IMR-90 (cell line): ENCODE results near the gene SDK1.

Source experiments
- BHLHE40 ChIP-seq: fragments of 150-350 bp; IDR thresholded peaks from 2 replicates; pipeline ENCODE4 v1.6.1; 2016; ENCODE audit warnings: mild to moderate bottlenecking, low read depth, low read length
- CEBPB ChIP-seq: IDR thresholded peaks from 2 replicates; pipeline ENCODE4 v1.6.1; 2012; ENCODE audit warnings: low read depth, low read length, improper control_type of control experiment
- CHD1 ChIP-seq: IDR thresholded peaks from 2 replicates; pipeline ENCODE4 v1.6.1; 2012; ENCODE audit warnings: low read depth, low read length, improper control_type of control experiment
- CTCF ChIP-seq: conservative IDR thresholded peaks from 2 replicates; pipeline ENCODE4 v1.5.1; 2012; ENCODE audit warnings: mild to moderate bottlenecking, low read depth, low read length, improper control_type of control experiment
- ELK1 ChIP-seq: fragments of 150-350 bp; IDR thresholded peaks from 2 replicates; pipeline ENCODE4 v1.6.1; 2016; ENCODE audit warnings: low read depth, mild to moderate bottlenecking, low read length, moderate library complexity, borderline replicate concordance
- FOS ChIP-seq: fragments of 150-350 bp; IDR thresholded peaks from 2 replicates; pipeline ENCODE4 v1.6.1; 2016; ENCODE audit warnings: low read depth, low read length
- MAFK ChIP-seq: IDR thresholded peaks from 2 replicates; pipeline ENCODE4 v1.6.1; 2012; ENCODE audit warnings: low read depth, low read length, improper control_type of control experiment
- MXI1 ChIP-seq: IDR thresholded peaks from 2 replicates; pipeline ENCODE4 v1.6.1; 2012; ENCODE audit warnings: low read depth, mild to moderate bottlenecking, low read length, moderate library complexity, borderline replicate concordance
- POLR2A ChIP-seq: IDR thresholded peaks from 2 replicates; pipeline ENCODE4 v1.6.1; 2012; ENCODE audit warnings: mild to moderate bottlenecking, low read depth, low read length
- RAD21 ChIP-seq: IDR thresholded peaks from 2 replicates; pipeline ENCODE4 v1.6.1; 2012; ENCODE audit warnings: low read length, improper control_type of control experiment
- RCOR1 ChIP-seq: IDR thresholded peaks from 2 replicates; pipeline ENCODE4 v1.6.1; 2012; ENCODE audit warnings: mild to moderate bottlenecking, low read length, improper control_type of control experiment; ENCODE audit not compliant: insufficient replicate concordance
- RFX5 ChIP-seq: IDR thresholded peaks from 2 replicates; pipeline ENCODE4 v1.8.0; 2012; ENCODE audit warnings: low read depth, mild to moderate bottlenecking, low read length, moderate library complexity
- SMC3 ChIP-seq: fragments of 150-350 bp; IDR thresholded peaks from 2 replicates; pipeline ENCODE4 v1.6.1; 2016; ENCODE audit warnings: low read depth, mild to moderate bottlenecking, antibody characterized with exemption, low read length, moderate library complexity
- USF2 ChIP-seq: fragments of 150-350 bp; IDR thresholded peaks from 2 replicates; pipeline ENCODE4 v1.6.1; 2017; ENCODE audit warnings: mild to moderate bottlenecking, antibody characterized with exemption, low read length, low read depth

- TF ChIP-seq CTCF: no peak
- TF ChIP-seq RFX5: no peak
- no peak for TF ChIP-seq MXI1
- no peak for TF ChIP-seq POLR2A
- TF ChIP-seq FOS: no peak
- TF ChIP-seq CEBPB: no peak
- TF ChIP-seq RAD21: no peak
- no peak for TF ChIP-seq SMC3
- no peak for TF ChIP-seq MAFK
- no peak for TF ChIP-seq ELK1
- TF ChIP-seq USF2: no peak
- TF ChIP-seq RCOR1: no peak
- no peak for TF ChIP-seq BHLHE40
- TF ChIP-seq CHD1: no peak
These were observed 30.7 kb upstream of the SDK1 start for GRCh38 chr7:3270362-3270761.
